HAP-1 (cell line): ENCODE data around the gene ASPM.
"Not testable (repeated sequence)": the region's sequence is repeated elsewhere in the genome, so short reads cannot be mapped to it uniquely, and the experiment has no call there.

ENCODE experiments used
- DNase-seq, 2 experiments: peaks; one replicate each; pipeline ENCODE4 v3.0.0-alpha.2; 2016 to 2020; ENCODE audit warnings: low spot score in 2 of 2
- H3K27me3 ChIP-seq: fragments of 250-450 bp; sonication (Bioruptor Pico); 2 replicates; pipeline ENCODE4 v1.5.1; 2020; ENCODE audit warnings: low read depth, mild to moderate bottlenecking, moderate library complexity
- H3K36me3 ChIP-seq: fragments of 250-450 bp; sonication (Bioruptor Pico); replicated peaks from 2 replicates; pipeline ENCODE4 v1.5.1; 2020; ENCODE audit warnings: mild to moderate bottlenecking
- H3K4me1 ChIP-seq: fragments of 250-450 bp; sonication (Bioruptor Pico); 2 replicates; pipeline ENCODE4 v1.5.1; 2020; ENCODE audit warnings: mild to moderate bottlenecking
- H3K4me3 ChIP-seq: fragments of 250-450 bp; sonication (Bioruptor Pico); 2 replicates; pipeline ENCODE4 v1.5.1; 2020; ENCODE audit warnings: mild to moderate bottlenecking, moderate library complexity
- H3K9me3 ChIP-seq: fragments of 250-450 bp; sonication (Bioruptor Pico); 2 replicates; pipeline ENCODE4 v1.5.1; 2020; ENCODE audit warnings: mild to moderate bottlenecking, moderate library complexity
- in situ Hi-C: fragments of 300-500 bp; cut with MboI; formaldehyde crosslinking; loops from 3 replicates; pipeline ENCODE4 v1.14.3; 2020; ENCODE audit warnings: low sequenced_read_pairs, inconsistent platforms, mixed read lengths

ASPM gene

DNA sequence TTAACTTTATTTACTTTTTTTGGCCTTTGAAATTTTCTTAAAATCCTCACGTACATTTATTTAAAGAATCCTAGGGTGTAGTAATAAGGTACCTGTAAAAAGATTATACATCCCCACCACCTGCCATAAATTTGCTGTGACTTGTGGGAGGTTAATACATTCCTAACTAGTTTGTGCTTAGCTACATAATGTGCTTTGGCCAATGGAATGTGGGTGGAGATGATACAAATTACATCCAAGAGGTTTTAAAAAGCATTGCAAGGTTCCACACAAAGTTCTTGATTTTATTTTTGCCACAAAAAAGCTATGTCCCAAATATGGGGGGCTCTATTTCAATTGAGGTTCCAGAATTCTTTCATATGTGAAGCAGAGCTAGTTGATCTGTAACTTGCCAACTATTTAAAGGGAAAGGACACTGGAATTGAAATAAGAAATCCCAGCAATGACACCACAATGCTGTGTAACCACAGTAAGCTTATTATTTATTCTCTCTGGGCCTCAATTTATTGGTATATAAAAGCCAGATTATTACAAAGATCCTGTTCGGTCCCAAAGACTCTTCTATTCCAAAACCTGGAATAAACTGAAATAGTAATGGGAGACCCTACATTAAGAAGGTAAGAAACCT, 15.7 kb downstream of the ASPM start:
- no peak for DNase-seq
- Histone ChIP-seq H3K4me1 (no peaks in the 10 kb centered on the region), H3K4me3 (no peak overlapping the region), H3K36me3 (peaks cover 59% of the 10 kb centered on the region), H3K9me3 (no peaks in the 10 kb centered on the region), H3K27me3 (no peaks in the 10 kb centered on the region)
- in situ Hi-C loops, result no loop called here

DNA sequence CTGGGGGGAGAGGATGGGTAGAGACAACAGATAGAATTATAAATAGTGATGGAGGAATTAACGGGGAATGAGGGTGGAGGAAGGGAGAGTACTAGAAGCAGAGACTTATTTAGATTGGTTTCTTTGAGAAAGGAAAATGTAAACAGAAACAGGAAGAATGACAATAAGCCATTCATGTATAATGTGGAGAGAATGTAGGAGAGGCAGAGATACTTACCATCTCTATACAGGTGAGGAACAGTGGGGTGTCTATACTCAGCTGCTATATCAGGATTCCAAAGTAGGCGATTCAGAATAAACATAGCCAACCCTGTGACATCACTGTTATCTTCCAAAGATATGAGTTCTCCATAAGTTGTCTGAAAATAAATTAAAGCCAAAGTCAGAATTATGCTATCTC, 16.8 kb downstream of the ASPM start:
- Histone ChIP-seq H3K36me3 (peaks cover 67% of the 10 kb centered on the region), H3K4me3 (no peak overlapping the region), H3K4me1 (no peaks in the 10 kb centered on the region), H3K27me3 (no peaks in the 10 kb centered on the region), H3K9me3 (no peaks in the 10 kb centered on the region)
- no peak for DNase-seq
- in situ Hi-C loops, result no loop called here

DNA sequence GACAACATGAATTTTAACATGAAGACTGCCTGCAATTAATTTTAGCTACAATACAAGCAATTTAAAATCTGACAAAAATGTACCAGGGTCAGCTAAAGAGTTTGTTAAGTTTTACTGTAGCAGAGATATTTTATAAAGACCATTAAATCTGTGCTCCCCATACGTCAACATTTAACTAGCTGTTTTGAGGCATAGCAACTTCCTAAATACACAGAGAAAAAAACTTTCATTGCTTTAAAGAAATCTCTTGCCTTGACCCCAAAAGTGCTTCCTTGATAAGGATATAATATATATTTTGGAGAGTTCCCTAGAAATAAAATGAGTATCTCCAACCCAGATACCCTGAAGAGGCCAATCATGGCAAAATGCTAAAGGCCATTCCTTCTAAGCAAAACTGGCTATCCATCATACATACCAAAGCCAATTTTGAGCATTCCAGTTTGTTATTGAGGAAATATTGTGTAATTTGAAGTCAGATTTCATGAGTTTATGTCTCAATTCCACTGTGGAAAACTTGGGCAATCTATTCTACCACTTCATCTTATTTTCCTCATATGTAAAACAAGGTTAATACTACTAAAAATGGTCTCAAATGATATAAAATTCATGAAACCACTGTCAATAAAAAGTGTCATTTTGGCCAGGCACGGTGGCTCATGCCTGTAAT, 19.1 kb downstream of the ASPM start:
- Histone ChIP-seq H3K4me1 (no peaks in the 10 kb centered on the region), H3K27me3 (no peaks in the 10 kb centered on the region), H3K9me3 (no peaks in the 10 kb centered on the region), H3K36me3 (peaks cover 80% of the 10 kb centered on the region), H3K4me3 (no peak overlapping the region)
- in situ Hi-C loops, result no loop called here
- no peak for DNase-seq

DNA sequence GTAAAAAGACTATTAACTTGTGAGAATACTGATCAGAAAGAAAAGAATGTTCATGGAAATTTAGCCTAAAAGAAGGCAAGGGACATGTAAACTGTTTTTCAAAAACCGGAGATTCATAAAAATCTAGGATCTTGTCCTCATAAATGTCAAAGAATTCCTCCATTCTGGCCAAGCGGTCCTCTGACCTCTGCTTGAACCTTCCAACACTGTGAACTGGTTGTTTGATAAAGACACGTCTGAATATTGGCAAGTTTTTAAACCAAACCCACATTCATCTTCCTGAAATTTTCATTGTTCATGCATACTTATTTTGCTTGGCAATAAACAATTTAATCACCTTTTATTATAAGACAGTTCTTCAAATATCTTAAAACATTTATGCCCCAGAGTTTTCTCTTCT, 19.8 kb downstream of the ASPM start:
- Histone ChIP-seq H3K9me3 (no peaks in the 10 kb centered on the region), H3K36me3 (peaks cover 80% of the 10 kb centered on the region)
- in situ Hi-C loops, result no loop called here

DNA sequence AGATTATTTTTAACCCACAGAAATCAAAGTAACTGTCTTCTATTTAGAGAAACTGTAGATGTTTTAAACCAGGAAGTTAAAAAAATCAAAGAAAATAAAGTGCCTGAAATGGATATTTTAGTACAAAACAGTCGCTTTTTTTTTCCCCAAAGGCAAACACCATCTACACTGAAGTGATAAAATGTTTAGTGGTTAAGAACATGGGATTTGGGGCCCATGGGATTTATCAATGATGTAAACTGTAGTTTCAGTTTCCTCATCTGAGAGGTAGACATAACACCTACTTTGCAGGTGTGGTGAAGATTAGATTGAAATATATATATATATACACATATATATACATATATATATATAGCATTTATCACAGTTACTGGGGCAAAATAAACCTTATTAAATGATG, 22.1 kb downstream of the ASPM start:
- H3K36me3 ChIP-seq, result peaks cover 81% of the 10 kb centered on the region
- in situ Hi-C loops, result no loop called here
- no peaks in the 10 kb centered on the region for H3K9me3 ChIP-seq
- H3K27me3 ChIP-seq, result no peaks in the 10 kb centered on the region
- no peaks in the 10 kb centered on the region for H3K4me1 ChIP-seq
- DNase-seq, result no peak
- no peak overlapping the region for H3K4me3 ChIP-seq

More for the DNA sequence above, 19.8 kb downstream of the ASPM start:
- H3K27me3 ChIP-seq, result no peaks in the 10 kb centered on the region
- no peak for DNase-seq
- no peaks in the 10 kb centered on the region for H3K4me1 ChIP-seq
- no peak overlapping the region for H3K4me3 ChIP-seq

DNA sequence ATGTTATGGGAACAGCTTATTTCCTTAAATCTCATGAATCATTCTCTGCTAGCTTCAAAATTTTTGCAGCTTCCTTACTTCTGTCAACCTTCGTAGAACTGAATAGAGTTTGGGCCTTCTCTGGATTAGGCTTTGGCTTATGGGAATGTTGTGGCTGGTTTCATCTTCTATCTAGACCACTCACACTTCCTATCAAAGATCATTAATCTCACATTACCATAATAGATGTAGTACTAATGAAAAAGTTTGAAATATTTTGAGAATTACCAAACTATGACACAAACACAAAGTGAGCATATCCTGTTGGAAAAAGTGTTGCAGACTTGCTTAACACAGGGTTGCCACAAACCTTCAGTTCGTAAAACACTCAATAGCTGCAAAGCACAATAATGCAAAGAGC, 30.3 kb downstream of the ASPM start:
- in situ Hi-C loops, result no loop called here
- H3K4me3 ChIP-seq, result no peak overlapping the region
- no peaks in the 10 kb centered on the region for H3K4me1 ChIP-seq
- peaks cover 86% of the 10 kb centered on the region for H3K36me3 ChIP-seq
- H3K9me3 ChIP-seq, result no peaks in the 10 kb centered on the region
- H3K27me3 ChIP-seq, result no peaks in the 10 kb centered on the region
- no peak for DNase-seq

DNA sequence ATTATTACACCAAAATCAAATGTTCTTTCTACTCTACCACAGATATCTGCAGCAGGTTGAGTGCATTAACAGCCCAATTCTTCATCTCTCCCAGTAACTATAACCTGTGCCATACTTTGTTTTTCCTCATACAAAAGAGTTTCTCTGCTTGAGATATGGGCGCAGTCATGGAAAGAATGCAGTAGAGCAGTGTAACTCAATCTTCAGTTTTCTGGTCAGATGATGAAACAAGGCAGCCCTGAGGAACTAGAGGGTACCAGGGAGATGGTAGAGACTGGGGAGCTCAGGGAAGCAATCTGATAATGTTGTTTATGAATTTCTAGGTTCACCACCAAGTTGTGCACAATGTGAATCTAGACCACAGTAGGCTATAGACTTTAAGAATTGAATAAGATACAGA, 39.6 kb downstream of the ASPM start:
- H3K27me3 ChIP-seq, result no peaks in the 10 kb centered on the region
- no peak for DNase-seq
- H3K36me3 ChIP-seq, result peaks cover 53% of the 10 kb centered on the region
- no peak overlapping the region for H3K4me3 ChIP-seq
- no peaks in the 10 kb centered on the region for H3K9me3 ChIP-seq
- in situ Hi-C loops, result no loop called here
- H3K4me1 ChIP-seq, result peaks cover 6% of the 10 kb centered on the region; the same call in 1 of the 2 replicates

DNA sequence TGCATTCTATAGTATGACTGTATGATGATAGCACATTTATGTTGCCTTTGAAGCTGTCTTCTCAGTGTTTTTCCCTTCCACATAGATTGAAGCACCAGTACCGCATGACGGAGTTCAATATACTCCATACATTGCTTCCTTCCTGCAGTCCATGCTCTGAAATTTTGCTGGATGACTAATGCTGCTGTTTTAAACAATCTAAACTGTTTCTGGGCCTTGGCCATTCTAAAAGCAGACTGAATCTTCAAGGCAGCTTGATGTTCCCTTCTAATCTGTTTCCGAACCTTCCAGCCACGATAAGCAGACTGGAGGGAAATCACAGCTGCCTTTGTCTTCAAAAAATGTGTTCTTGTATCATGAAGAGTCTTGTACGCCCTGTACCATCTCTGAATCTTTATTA, 43.2 kb downstream of the ASPM start:
- H3K27me3 ChIP-seq, result no peaks in the 10 kb centered on the region
- H3K4me3 ChIP-seq, result no peak overlapping the region
- no peaks in the 10 kb centered on the region for H3K9me3 ChIP-seq
- H3K36me3 ChIP-seq, result peaks cover 48% of the 10 kb centered on the region
- peaks cover 15% of the 10 kb centered on the region; the same call in 1 of the 2 replicates for H3K4me1 ChIP-seq
- in situ Hi-C loops, result no loop called here
- no peak for DNase-seq

DNA sequence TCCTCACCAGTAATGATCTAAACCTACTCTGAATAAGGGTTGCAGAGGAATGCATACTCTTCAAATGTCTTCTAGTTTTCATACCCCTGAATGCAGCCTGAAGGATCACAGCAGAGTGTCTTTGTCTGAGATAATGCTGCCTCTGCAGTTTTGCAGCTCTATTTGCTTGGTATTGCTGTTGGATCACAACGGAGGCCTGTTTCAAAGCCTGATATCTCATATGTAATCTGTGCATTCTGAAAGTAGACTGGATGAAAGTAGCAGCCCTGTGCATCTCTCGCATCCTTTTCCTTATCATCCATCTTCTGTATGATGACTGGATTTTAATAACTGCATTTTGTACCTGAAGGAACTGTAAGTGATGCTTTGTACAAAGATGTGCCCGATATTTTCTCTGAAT, 44.5 kb downstream of the ASPM start:
- Histone ChIP-seq H3K36me3 (peaks cover 41% of the 10 kb centered on the region), H3K4me1 (peaks cover 15% of the 10 kb centered on the region; the same call in 1 of the 2 replicates), H3K4me3 (no peak overlapping the region), H3K27me3 (no peaks in the 10 kb centered on the region), H3K9me3 (no peaks in the 10 kb centered on the region)
- in situ Hi-C loops, result no loop called here
- peak in 1 of 2 experiments; percentile 15 for DNase-seq

DNA sequence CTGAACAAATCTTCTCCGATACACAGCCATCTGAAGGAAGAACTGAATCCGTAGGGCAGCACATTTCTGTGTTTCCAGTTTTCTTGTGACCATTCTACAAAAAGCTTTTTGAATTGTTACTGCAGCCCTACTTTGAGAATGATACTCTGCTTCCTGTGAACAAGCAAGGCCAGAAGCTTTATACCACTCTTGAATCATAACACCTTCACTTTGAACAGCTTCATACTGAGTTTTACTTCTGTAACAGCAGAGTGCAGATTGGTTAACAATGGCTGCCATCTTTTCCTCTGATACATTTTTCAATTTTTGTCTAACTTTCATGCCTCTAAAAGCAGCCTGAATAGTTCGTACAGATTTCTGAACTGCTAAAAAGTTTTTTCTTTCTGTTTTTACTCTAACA, 45.8 kb downstream of the ASPM start:
- H3K36me3 ChIP-seq, result peaks cover 28% of the 10 kb centered on the region
- in situ Hi-C loops, result no loop called here

DNA sequence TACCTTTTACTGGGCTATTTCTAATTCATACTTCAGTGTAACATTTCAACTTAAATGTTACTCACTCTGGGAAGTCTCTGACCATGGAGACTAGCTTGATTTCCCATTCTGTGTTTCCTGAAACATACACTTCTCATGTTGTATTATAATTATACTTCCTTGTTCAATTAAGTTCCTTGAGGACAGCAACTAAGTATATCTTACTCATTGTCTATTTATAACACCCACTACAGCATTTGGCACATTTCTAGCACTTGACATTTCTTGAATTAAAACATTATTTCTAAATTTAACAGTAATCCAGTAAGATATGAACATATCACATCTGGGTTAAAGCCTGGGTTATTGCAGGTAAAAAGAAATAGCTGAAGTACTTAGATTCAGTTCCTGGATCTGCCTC, 47.0 kb downstream of the ASPM start:
- DNase-seq, result no peak
- Histone ChIP-seq H3K4me1 (peaks cover 15% of the 10 kb centered on the region; the same call in 1 of the 2 replicates), H3K9me3 (no peaks in the 10 kb centered on the region), H3K4me3 (no peak overlapping the region), H3K36me3 (peaks cover 25% of the 10 kb centered on the region), H3K27me3 (no peaks in the 10 kb centered on the region)
- in situ Hi-C loops, result no loop called here

More for the DNA sequence above, 45.8 kb downstream of the ASPM start:
- H3K27me3 ChIP-seq, result no peaks in the 10 kb centered on the region
- DNase-seq, result no peak
- peaks cover 15% of the 10 kb centered on the region; the same call in 1 of the 2 replicates for H3K4me1 ChIP-seq
- H3K4me3 ChIP-seq, result no peak overlapping the region
- no peaks in the 10 kb centered on the region for H3K9me3 ChIP-seq

DNA sequence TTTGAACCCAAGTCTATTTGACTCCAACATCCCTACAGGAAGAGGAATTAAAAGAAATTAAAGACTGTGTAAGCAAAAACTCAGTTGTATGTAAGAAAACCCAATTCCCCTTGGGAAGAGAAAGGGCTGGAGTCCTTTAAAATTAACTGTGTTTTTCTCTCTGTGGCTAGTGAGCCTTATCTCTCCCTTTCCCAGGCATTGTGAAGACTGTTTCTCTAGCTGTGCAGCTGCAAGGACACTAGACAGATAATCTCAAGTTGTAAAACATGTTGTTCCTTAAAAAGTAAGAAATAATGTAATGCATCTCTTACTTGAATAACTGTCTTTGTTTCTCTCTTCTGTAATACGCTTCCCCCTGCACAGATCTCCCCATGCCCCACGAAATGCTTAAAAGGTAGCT, 49.5 kb downstream of the ASPM start:
- DNase-seq, H3K9me3 ChIP-seq, in situ Hi-C loops, H3K27me3 ChIP-seq, H3K4me3 ChIP-seq, H3K4me1 ChIP-seq: not testable (repeated sequence)
- H3K36me3 ChIP-seq, result peaks cover 37% of the 10 kb centered on the region

DNA sequence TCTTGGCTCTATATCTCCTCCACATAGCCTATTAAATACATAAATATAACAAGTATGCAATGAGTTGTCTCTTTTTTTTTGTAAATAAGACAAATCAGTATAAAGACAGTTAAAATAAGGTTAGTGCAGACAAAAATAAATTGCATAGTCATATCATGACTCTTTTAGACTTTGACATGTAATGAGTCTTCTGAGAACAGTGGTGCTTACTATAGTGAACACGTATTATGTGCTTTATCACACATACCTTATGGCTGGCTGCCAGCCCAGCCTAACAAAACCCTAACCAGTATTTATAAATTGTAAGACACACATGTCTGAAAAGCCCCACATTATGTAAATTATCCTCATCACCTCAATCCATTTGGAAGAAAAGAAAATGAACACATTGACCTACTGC, 50.3 kb downstream of the ASPM start:
- Histone ChIP-seq H3K27me3 (no peaks in the 10 kb centered on the region), H3K4me1 (peaks cover 4% of the 10 kb centered on the region; the same call in 1 of the 2 replicates), H3K36me3 (peaks cover 44% of the 10 kb centered on the region), H3K4me3 (no peak overlapping the region), H3K9me3 (no peaks in the 10 kb centered on the region)
- DNase-seq, result no peak
- in situ Hi-C loops, result no loop called here

DNA sequence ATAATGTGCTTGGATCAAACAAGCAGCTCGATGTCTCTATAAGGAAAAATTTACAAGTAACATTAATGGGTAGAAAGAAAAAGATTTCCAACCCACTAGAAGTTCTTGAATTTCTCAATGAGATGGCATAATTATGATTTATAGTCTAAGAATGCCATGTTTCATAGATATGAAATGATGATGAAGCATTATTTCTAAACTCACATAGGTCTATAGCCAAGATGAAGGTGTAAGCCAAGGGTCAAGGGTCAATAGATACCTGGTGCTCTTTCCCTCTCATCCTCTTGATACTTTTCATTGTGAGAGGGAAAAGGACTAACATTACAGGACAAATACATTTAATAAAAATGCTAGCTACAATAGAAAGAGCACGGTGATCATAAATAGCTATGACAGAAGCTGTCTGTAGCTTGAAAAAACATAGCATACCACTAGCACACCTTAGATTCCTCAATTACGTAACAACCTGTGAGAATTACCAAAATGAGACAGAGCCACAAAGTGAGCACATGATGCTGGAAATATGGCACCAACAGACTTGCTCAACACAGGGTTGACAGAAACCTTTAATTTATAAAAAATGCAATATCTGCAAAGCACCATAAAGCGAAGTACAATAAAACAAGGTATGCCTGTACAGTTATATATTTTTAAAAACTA, 53.1 kb downstream of the ASPM start:
- H3K4me3 ChIP-seq, result no peak overlapping the region
- no peaks in the 10 kb centered on the region for H3K4me1 ChIP-seq
- no peak for DNase-seq
- no peaks in the 10 kb centered on the region for H3K9me3 ChIP-seq
- H3K27me3 ChIP-seq, result no peaks in the 10 kb centered on the region
- in situ Hi-C loops, result no loop called here
- H3K36me3 ChIP-seq, result peaks cover 65% of the 10 kb centered on the region
